SK-N-SH treated with all-trans-retinoic acid at 6 μM for 48 hours (cell line): ENCODE results near the gene ZEB1.

Experiments used
- CREB5 ChIP-seq: fragments of 250-450 bp; sonication (Bioruptor Pico); IDR thresholded peaks from 2 replicates; pipeline ENCODE4 v1.5.1; 2020; ENCODE audit warnings: low read depth, mild to moderate bottlenecking, moderate library complexity
- CSDC2 ChIP-seq: fragments of 250-450 bp; sonication (Bioruptor Pico); IDR thresholded peaks from 2 replicates; pipeline ENCODE4 v1.5.0; 2020; ENCODE audit warnings: mild to moderate bottlenecking, moderate library complexity
- CSRNP3 ChIP-seq: fragments of 250-450 bp; sonication (Bioruptor Pico); IDR thresholded peaks from 2 replicates; pipeline ENCODE4 v1.5.1; 2021; ENCODE audit warnings: mild to moderate bottlenecking, moderate library complexity
- OSR1 ChIP-seq: fragments of 250-450 bp; sonication (Bioruptor Pico); IDR thresholded peaks from 2 replicates; pipeline ENCODE4 v1.8.0; 2022; ENCODE audit warnings: moderate library complexity, mild to moderate bottlenecking, inconsistent platforms
- PATZ1 ChIP-seq: fragments of 250-450 bp; sonication (Bioruptor Pico); IDR thresholded peaks from 2 replicates; pipeline ENCODE4 v1.8.0; 2020; ENCODE audit warnings: mild to moderate bottlenecking, moderate library complexity, borderline replicate concordance
- RARB ChIP-seq: fragments of 250-450 bp; sonication (Bioruptor Pico); IDR thresholded peaks from 2 replicates; pipeline ENCODE4 v1.8.0; 2021; ENCODE audit warnings: mild to moderate bottlenecking, moderate library complexity
- ZFP3 ChIP-seq: fragments of 250-450 bp; sonication (Bioruptor Pico); IDR thresholded peaks from 2 replicates; pipeline ENCODE4 v1.5.0; 2020; ENCODE audit warnings: mild to moderate bottlenecking, moderate library complexity

GRCh38 chr10:31346953-31347352, 27.9 kb downstream of the ZEB1 start:
- TF ChIP-seq PATZ1 (CRISPR knock-in tag) (no peak), ZFP3 (CRISPR knock-in tag) (no peak), OSR1 (CRISPR knock-in tag) (no peak), CREB5 (no peak), CSRNP3 (CRISPR knock-in tag) (no peak), RARB (CRISPR knock-in tag) (no peak), CSDC2 (no peak)
